ENCODE results near the gene NIPAL4. TPM values are rescaled to one million over a fixed set of nuclear protein-coding genes. Genes with fewer than 3 reads are reported as not detected.
A peak's percentile ranks its signal among the peaks of the same experiment; 100 is the strongest.

The NIPAL4 gene
- total RNA-seq, 1 donor from 2014 or later, result 10.8 TPM

DNA sequence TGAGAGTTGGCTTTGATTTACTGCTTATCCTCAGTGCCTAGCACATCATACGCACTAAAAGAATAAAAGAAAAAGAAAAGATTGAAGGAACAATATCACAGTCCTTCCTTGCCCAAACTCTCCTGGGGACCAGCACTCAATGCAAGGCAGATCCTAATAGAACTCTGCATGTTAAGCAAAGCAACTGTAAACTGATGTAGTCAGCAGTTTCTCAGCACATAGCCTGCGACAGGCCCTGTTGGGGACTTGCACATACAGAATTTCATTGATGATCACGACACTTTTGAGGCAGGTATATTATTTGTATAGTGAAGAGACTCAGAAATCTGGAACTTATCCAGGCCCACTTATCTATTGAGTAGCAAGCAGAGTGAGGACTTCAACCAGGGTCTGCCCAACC lies 15.4 kb downstream of the NIPAL4 start:
- H3K4me1 ChIP-seq (ENCODE audit: insufficient read depth, low read length), result peaks cover 45% of the 10 kb centered on the region
- H3K4me3 Mint-ChIP-seq (ENCODE audit: unreplicated experiment), result no peak overlapping the region
- peaks cover 25% of the 10 kb centered on the region for H4K20me1 ChIP-seq (ENCODE audit: insufficient read depth, low read length)
- H3K4me1 Mint-ChIP-seq (ENCODE audit: low read depth, unreplicated experiment), result peaks cover 23% of the 10 kb centered on the region
- no peak for DNase-seq (ENCODE audit: low read depth)
- no peak for FAIRE-seq
- H3K9me3 ChIP-seq (ENCODE audit: insufficient read depth, low read depth, low read length), result no peaks in the 10 kb centered on the region
- peaks cover 8% of the 10 kb centered on the region for H3K79me2 ChIP-seq (ENCODE audit: insufficient read depth, low read length)
- TF ChIP-seq EZH2 (IDR thresholded peaks at IDR 0.05; ENCODE audit: insufficient read depth, low read length), result no peak
- TF ChIP-seq, protein P1, sequence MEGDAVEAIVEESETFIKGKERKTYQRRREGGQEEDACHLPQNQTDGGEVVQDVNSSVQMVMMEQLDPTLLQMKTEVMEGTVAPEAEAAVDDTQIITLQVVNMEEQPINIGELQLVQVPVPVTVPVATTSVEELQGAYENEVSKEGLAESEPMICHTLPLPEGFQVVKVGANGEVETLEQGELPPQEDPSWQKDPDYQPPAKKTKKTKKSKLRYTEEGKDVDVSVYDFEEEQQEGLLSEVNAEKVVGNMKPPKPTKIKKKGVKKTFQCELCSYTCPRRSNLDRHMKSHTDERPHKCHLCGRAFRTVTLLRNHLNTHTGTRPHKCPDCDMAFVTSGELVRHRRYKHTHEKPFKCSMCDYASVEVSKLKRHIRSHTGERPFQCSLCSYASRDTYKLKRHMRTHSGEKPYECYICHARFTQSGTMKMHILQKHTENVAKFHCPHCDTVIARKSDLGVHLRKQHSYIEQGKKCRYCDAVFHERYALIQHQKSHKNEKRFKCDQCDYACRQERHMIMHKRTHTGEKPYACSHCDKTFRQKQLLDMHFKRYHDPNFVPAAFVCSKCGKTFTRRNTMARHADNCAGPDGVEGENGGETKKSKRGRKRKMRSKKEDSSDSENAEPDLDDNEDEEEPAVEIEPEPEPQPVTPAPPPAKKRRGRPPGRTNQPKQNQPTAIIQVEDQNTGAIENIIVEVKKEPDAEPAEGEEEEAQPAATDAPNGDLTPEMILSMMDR (IDR thresholded peaks at IDR 0.05; ENCODE audit: insufficient read depth, low read depth, low read length), result no peak
- H3K9me3 Mint-ChIP-seq (ENCODE audit: unreplicated experiment), result no peaks in the 10 kb centered on the region
- H3K27ac ChIP-seq (ENCODE audit: low read depth, low read length), result no peak overlapping the region
- H2AFZ ChIP-seq (ENCODE audit: low read depth, low read length), result no peak overlapping the region
- no peak overlapping the region for H3K4me3 ChIP-seq (ENCODE audit: insufficient read depth, low read depth, low read length)
- H3K27me3 ChIP-seq (ENCODE audit: insufficient read depth, low read length), result no peaks in the 10 kb centered on the region
- H3K36me3 ChIP-seq (ENCODE audit: insufficient read depth, low read length), result peaks cover 35% of the 10 kb centered on the region
- peaks cover 13% of the 10 kb centered on the region for H3K36me3 Mint-ChIP-seq (ENCODE audit: low read depth, unreplicated experiment)
- H3K27me3 Mint-ChIP-seq (ENCODE audit: low read depth, unreplicated experiment), result no peaks in the 10 kb centered on the region
- H3K9ac ChIP-seq (ENCODE audit: low read length), result peak overlapping the region; percentile 1
- peak overlapping the region; percentile 47 for H3K27ac Mint-ChIP-seq (ENCODE audit: unreplicated experiment)
- H3K4me2 ChIP-seq (ENCODE audit: low read length), result no peak overlapping the region

DNA sequence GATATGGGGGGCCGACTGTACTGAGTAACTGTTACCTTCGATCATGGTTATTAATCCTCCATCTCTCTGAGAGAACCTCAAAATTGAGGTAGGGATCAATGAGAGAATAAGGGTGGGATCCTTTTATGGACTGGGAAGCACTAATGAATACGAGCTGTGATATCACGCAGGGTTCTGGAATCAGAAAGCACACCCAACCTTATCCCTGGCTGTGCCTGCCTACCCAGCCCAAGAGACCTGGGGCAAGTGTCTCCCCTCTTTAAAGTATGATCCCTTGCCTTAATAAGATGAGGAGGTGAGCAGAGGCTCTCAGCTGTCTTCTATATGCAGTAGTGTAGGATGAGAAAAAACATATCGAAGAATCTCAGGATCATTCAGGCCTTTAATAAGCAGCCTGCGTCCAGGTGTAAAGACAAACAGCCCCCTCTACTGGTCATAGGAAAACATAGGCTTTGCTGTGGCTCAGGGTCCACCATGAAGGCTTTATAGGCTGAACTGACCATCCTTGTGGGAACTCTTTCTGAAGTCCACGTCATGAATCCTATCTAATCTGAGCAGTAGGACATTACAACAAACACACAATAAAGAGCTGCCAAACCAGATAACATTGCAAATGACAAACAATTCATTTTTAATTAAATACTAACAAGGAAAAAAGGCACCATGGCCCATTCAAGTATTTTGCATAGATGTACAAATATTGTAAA lies 16.8 kb downstream of the NIPAL4 start:
- H3K4me3 Mint-ChIP-seq (ENCODE audit: unreplicated experiment), result no peak overlapping the region
- no peak overlapping the region for H3K27ac ChIP-seq (ENCODE audit: low read depth, low read length)

More for the DNA sequence above, 16.8 kb downstream of the NIPAL4 start:
- DNase-seq (ENCODE audit: low read depth) (peak; percentile 45), FAIRE-seq (no peak)
- Histone ChIP-seq H2AFZ (ENCODE audit: low read depth, low read length) (no peak overlapping the region), H3K36me3 (ENCODE audit: insufficient read depth, low read length) (peaks cover 49% of the 10 kb centered on the region), H4K20me1 (ENCODE audit: insufficient read depth, low read length) (peaks cover 38% of the 10 kb centered on the region), H3K4me1 (ENCODE audit: insufficient read depth, low read length) (peaks cover 53% of the 10 kb centered on the region), H3K9me3 (ENCODE audit: insufficient read depth, low read depth, low read length) (no peaks in the 10 kb centered on the region), H3K4me3 (ENCODE audit: insufficient read depth, low read depth, low read length) (no peak overlapping the region), H3K9ac (ENCODE audit: low read length) (no peak overlapping the region), H3K4me2 (ENCODE audit: low read length) (no peak overlapping the region), H3K27me3 (ENCODE audit: insufficient read depth, low read length) (no peaks in the 10 kb centered on the region), H3K79me2 (ENCODE audit: insufficient read depth, low read length) (peaks cover 13% of the 10 kb centered on the region)
- Mint-ChIP-seq H3K27ac (ENCODE audit: unreplicated experiment) (no peak overlapping the region), H3K27me3 (ENCODE audit: low read depth, unreplicated experiment) (no peaks in the 10 kb centered on the region), H3K4me1 (ENCODE audit: low read depth, unreplicated experiment) (peaks cover 23% of the 10 kb centered on the region), H3K9me3 (ENCODE audit: unreplicated experiment) (no peaks in the 10 kb centered on the region), H3K36me3 (ENCODE audit: low read depth, unreplicated experiment) (peaks cover 16% of the 10 kb centered on the region)
- TF ChIP-seq EZH2 (IDR thresholded peaks at IDR 0.05; ENCODE audit: insufficient read depth, low read length), result no peak
- TF ChIP-seq, protein P1 (IDR thresholded peaks at IDR 0.05; ENCODE audit: insufficient read depth, low read depth, low read length), result peak; percentile 83

Measured in astrocyte (in vitro differentiated cells and primary cell).